Activated naive CD4-positive, alpha-beta T cell treated with anti-CD3 and anti-CD28 coated beads, Interleukin-2, amount 10 ng/mL, durations not matched to agents 7 days and 5 days (primary cell): Measurements from ENCODE around the gene PCDH1.

Experiments
- CTCF ChIA-PET: fragments of 350-600 bp; sonication (Branson Sonifier 250); formaldehyde crosslinking; loops from one replicate; lab custom pipeline; 2021; ENCODE audit warnings: antibody characterized with exemption; lab: Charles Lee
- DNase-seq: peaks from one replicate; pipeline ENCODE4 v3.0.0-alpha.2; 2020
- H3K27ac Mint-ChIP-seq: one replicate; pipeline ENCODE4 v1.8.0; 2021; ENCODE audit warnings: mild to moderate bottlenecking, moderate library complexity, mixed read lengths
- H3K27me3 Mint-ChIP-seq: one replicate; pipeline ENCODE4 v1.8.0; 2021; ENCODE audit warnings: mild to moderate bottlenecking, mixed read lengths
- H3K36me3 Mint-ChIP-seq: one replicate; pipeline ENCODE4 v1.8.0; 2021; ENCODE audit warnings: mixed read lengths
- H3K4me1 Mint-ChIP-seq: one replicate; pipeline ENCODE4 v1.8.0; 2021; ENCODE audit warnings: mixed read lengths
- H3K4me3 Mint-ChIP-seq: one replicate; pipeline ENCODE4 v1.8.0; 2021; ENCODE audit warnings: mild to moderate bottlenecking, moderate library complexity, mixed read lengths
- H3K9me3 Mint-ChIP-seq: one replicate; pipeline ENCODE4 v1.8.0; 2021; ENCODE audit warnings: mixed read lengths

The PCDH1 gene

GRCh38 chr5:141806626-141807025, 71.6 kb downstream of the PCDH1 start:
- DNase-seq, result no peak
- CTCF ChIA-PET, result no interaction called here
- Mint-ChIP-seq H3K27ac (no peak overlapping the region), H3K9me3 (no peaks in the 10 kb centered on the region), H3K4me3 (no peak overlapping the region), H3K27me3 (peaks cover 84% of the 10 kb centered on the region), H3K36me3 (no peaks in the 10 kb centered on the region), H3K4me1 (no peaks in the 10 kb centered on the region)

GRCh38 chr5:141805874-141806595, 72.2 kb downstream of the PCDH1 start:
- Mint-ChIP-seq H3K9me3 (no peaks in the 10 kb centered on the region), H3K27ac (no peak overlapping the region), H3K36me3 (no peaks in the 10 kb centered on the region), H3K27me3 (peaks cover 78% of the 10 kb centered on the region), H3K4me3 (no peak overlapping the region), H3K4me1 (no peaks in the 10 kb centered on the region)
- DNase-seq, result no peak
- CTCF ChIA-PET, result interaction anchor here (1.5 kb wide), 1 partner anchor 73 kb away, joined by 5 read pairs; no protein-coding TSS in a partner anchor

GRCh38 chr5:141804475-141804874, 73.7 kb downstream of the PCDH1 start:
- H3K27me3 Mint-ChIP-seq, result peaks cover 65% of the 10 kb centered on the region
- CTCF ChIA-PET, result interaction anchor here (1.2 to 1.5 kb wide), 2 partner anchors 9 to 75 kb away, joined by 3 to 5 read pairs; no protein-coding TSS in a partner anchor

More at GRCh38 chr5:141804475-141804874, 73.7 kb downstream of the PCDH1 start:
- H3K36me3 Mint-ChIP-seq, result no peaks in the 10 kb centered on the region
- H3K4me3 Mint-ChIP-seq, result no peak overlapping the region
- no peaks in the 10 kb centered on the region for H3K4me1 Mint-ChIP-seq
- no peak overlapping the region for H3K27ac Mint-ChIP-seq
- DNase-seq, result no peak
- no peaks in the 10 kb centered on the region for H3K9me3 Mint-ChIP-seq
